Measurements from ENCODE around the gene NCOA7. TPM values are rescaled to one million over a fixed set of nuclear protein-coding genes. Genes with fewer than 3 reads are reported as not detected.
A peak's percentile ranks its signal among the peaks of the same experiment; 100 is the strongest.
"Not testable (repeated sequence)": the region's sequence is repeated elsewhere in the genome, so short reads cannot be mapped to it uniquely, and the experiment has no call there.

NCOA7 gene
- total RNA-seq, 4 donors from 2014 or later, result 11.1 to 28.4 (median 22.1) TPM

DNA sequence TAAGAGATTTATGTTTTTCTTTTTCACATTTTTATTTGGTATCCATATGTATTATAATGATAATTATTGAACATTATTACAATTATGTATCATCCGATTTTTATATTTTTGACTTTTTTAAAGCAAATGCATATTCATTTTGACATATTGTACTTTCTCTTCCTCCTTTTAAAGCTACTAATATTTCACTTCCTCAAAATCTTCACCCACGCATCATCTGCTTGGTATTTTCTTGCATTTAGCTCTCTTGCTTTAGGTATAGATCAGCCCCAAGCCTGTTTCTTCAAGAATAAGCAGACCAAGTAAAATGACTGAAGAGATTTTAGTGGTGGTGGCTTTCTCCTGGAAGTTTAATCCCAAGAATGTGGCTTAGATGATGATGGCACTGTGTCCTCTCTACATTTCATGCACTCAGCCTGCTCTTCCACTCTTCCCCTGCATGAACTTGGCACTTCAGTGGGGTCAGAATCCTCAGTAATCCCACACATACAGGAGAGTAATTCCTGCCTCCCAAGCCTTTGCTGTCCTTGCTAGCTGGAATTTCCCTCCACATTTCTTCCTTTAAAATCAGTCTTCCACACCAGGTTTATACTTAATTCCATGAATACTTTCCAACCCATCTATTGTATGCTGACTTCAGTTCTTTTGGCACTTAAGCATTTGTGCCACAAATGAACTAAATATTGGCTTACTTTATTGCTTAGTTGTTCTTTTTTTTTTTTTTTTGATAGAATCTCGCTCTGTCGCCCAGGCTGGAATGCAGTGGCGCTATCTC lies 8.2 kb downstream of the NCOA7 start:
- Histone ChIP-seq H3K36me3 (no peaks in the 10 kb centered on the region), H3K27me3 (no peaks in the 10 kb centered on the region), H3K4me3 (no peak overlapping the region), H3K27ac (no peak overlapping the region), H3K9me3 (no peaks in the 10 kb centered on the region), H3K4me1 (peaks cover 26% of the 10 kb centered on the region)
- WGBS, result 78% methylated on average over 5 of the region's 5 CpGs
- no peak for DNase-seq (ENCODE audit: low spot score in 2 of 2)
- TF ChIP-seq POLR2AphosphoS5 (IDR thresholded peaks at IDR 0.05) (no peak), EP300 (IDR thresholded peaks at IDR 0.05) (no peak), POLR2A (IDR thresholded peaks at IDR 0.05) (no peak)
- TF ChIP-seq, protein P1, sequence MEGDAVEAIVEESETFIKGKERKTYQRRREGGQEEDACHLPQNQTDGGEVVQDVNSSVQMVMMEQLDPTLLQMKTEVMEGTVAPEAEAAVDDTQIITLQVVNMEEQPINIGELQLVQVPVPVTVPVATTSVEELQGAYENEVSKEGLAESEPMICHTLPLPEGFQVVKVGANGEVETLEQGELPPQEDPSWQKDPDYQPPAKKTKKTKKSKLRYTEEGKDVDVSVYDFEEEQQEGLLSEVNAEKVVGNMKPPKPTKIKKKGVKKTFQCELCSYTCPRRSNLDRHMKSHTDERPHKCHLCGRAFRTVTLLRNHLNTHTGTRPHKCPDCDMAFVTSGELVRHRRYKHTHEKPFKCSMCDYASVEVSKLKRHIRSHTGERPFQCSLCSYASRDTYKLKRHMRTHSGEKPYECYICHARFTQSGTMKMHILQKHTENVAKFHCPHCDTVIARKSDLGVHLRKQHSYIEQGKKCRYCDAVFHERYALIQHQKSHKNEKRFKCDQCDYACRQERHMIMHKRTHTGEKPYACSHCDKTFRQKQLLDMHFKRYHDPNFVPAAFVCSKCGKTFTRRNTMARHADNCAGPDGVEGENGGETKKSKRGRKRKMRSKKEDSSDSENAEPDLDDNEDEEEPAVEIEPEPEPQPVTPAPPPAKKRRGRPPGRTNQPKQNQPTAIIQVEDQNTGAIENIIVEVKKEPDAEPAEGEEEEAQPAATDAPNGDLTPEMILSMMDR (IDR thresholded peaks at IDR 0.05), result no peak

DNA sequence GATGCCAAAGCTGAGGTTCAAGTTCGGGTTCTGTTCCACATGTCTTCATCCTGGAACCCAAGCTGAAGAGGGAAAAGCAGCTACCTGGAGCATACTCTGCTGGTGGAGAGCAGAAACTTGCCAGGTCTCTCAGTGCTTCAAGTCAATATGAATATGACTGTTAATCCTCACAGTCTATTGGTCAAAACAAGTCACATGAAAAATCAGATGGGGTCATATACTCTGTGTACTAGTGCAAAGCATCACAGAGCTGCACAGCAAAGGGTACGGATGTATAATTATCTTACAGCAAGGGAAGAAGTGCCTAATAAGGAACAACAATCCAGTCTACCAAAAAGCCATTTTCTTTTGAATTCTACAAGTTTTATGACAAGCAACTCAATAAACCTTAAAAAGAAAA lies 11.6 kb downstream of the NCOA7 start:
- H3K27me3 ChIP-seq, result no peaks in the 10 kb centered on the region
- H3K27ac ChIP-seq, result no peak overlapping the region
- H3K4me1 ChIP-seq, result peaks cover 11% of the 10 kb centered on the region
- 83% methylated on average over 2 of the region's 2 CpGs for WGBS
- TF ChIP-seq POLR2AphosphoS5 (IDR thresholded peaks at IDR 0.05) (no peak), POLR2A (IDR thresholded peaks at IDR 0.05) (no peak), EP300 (IDR thresholded peaks at IDR 0.05) (no peak)
- TF ChIP-seq, protein P1 (IDR thresholded peaks at IDR 0.05), result no peak
- no peak overlapping the region for H3K4me3 ChIP-seq
- H3K36me3 ChIP-seq, result no peaks in the 10 kb centered on the region
- H3K9me3 ChIP-seq, result no peaks in the 10 kb centered on the region
- no peak for DNase-seq (ENCODE audit: low spot score in 2 of 2)

DNA sequence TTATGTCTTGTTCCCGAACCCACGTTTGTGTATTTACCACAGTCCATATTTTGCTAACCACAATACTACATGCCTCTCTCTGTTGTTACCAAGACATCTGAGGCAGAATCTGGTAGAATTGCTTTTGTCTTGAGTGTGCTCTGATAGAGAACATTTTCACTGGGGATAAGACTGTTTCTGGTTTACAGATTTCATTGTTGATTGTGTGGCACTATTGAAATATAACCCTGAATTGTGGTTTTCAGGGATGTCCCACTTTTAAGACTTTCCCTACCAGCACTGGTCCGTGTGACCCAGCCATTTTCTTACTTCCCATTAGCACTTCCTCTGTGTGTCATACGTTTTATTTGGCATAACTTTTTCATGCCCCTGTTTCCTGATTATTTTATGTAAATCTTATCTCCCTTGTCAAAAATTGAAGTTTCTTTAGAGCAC lies 12.2 kb downstream of the NCOA7 start:
- Histone ChIP-seq H3K4me1 (peaks cover 11% of the 10 kb centered on the region), H3K27ac (peak overlapping the region; percentile 25), H3K27me3 (no peaks in the 10 kb centered on the region), H3K4me3 (no peak overlapping the region), H3K9me3 (no peaks in the 10 kb centered on the region), H3K36me3 (no peaks in the 10 kb centered on the region)
- 54% methylated on average over 4 of the region's 4 CpGs for WGBS
- TF ChIP-seq POLR2A (IDR thresholded peaks at IDR 0.05) (no peak), POLR2AphosphoS5 (IDR thresholded peaks at IDR 0.05) (no peak), EP300 (IDR thresholded peaks at IDR 0.05) (no peak)
- no peak for DNase-seq (ENCODE audit: low spot score in 2 of 2)

DNA sequence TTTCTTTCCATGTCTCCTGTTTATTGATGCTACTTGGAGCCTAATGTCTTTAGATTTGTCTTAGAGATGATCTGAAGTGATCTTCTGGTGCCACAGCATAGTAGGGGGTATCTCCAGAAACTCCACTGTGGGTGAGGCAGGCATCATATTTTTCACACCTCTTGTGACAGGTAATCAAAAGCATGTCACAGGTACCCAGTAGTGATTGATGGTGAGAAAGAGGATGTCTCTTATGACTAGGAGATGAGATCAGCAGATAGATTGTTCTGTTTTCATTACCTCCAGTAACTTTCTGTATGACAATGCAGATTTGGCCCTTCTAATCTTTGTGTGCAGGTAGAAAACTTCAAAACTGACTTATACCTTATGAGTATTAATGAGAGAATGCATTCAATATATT lies 13.5 kb downstream of the NCOA7 start:
- no peaks in the 10 kb centered on the region for H3K9me3 ChIP-seq
- TF ChIP-seq EP300 (IDR thresholded peaks at IDR 0.05) (no peak), POLR2AphosphoS5 (IDR thresholded peaks at IDR 0.05) (no peak), POLR2A (IDR thresholded peaks at IDR 0.05) (no peak)
- H3K4me3 ChIP-seq, result no peak overlapping the region
- H3K36me3 ChIP-seq, result no peaks in the 10 kb centered on the region
- H3K27ac ChIP-seq, result no peak overlapping the region
- DNase-seq (ENCODE audit: low spot score in 2 of 2), result no peak
- no peaks in the 10 kb centered on the region for H3K27me3 ChIP-seq
- H3K4me1 ChIP-seq, result peaks cover 11% of the 10 kb centered on the region

DNA sequence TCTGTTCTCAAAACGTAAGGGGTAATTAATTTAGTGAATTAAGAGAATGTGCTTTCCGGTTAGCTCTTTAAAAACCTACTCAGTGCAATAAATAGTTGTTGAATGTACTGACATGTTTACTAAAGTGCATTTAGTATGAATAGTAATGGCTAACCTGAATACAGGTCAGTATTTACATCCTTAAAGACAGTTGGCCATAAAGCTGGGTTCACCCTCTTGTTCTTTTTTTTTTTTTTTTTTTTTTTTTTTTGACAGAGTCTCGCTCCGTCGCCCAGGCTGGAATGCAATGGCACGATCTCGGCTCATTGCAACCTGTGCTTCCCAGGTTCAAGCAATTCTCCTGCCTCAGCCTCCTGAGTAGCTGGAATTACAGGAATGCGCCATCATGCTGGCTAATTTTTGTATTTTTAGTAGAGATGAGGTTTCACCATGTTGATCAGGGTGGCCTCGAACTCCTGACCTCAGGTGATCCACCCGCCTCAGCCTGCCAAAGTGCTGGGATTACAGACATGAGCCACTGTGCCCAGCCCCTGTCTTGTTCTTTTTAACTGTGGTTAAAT lies 14.2 kb downstream of the NCOA7 start:
- peaks cover 15% of the 10 kb centered on the region for H3K4me1 ChIP-seq
- H3K27me3 ChIP-seq; H3K27ac ChIP-seq; H3K9me3 ChIP-seq; H3K4me3 ChIP-seq; DNase-seq (ENCODE audit: low spot score in 2 of 2); H3K36me3 ChIP-seq: not testable (repeated sequence)
- WGBS, result 93% methylated on average over 10 of the region's 10 CpGs

DNA sequence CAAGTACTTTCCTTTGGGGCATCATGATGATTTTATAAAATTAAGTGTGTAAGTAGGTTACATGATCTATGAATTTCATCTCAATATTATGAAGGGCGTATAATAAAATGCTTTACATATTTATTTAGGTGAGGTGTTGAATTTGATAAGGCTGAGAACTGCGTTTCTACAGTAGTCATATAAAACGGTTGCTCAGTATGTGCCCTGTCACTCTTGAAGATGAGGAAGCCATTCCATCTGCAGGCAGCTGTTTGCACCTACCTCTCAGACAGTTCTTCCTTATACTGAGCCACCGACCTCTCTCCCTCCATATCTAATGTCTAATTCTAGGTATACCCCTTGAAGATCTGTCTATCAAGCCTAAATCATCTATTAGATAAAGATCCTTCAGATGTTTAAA lies 16.1 kb downstream of the NCOA7 start:
- WGBS, result 75% methylated on average over 4 of the region's 4 CpGs
- no peaks in the 10 kb centered on the region for H3K36me3 ChIP-seq
- TF ChIP-seq POLR2AphosphoS5 (IDR thresholded peaks at IDR 0.05), result no peak
- H3K27me3 ChIP-seq, result no peaks in the 10 kb centered on the region
- H3K4me3 ChIP-seq, result no peak overlapping the region
- no peaks in the 10 kb centered on the region for H3K9me3 ChIP-seq
- H3K27ac ChIP-seq, result no peak overlapping the region
- peaks cover 22% of the 10 kb centered on the region for H3K4me1 ChIP-seq
- DNase-seq (ENCODE audit: low spot score in 2 of 2), result no peak

DNA sequence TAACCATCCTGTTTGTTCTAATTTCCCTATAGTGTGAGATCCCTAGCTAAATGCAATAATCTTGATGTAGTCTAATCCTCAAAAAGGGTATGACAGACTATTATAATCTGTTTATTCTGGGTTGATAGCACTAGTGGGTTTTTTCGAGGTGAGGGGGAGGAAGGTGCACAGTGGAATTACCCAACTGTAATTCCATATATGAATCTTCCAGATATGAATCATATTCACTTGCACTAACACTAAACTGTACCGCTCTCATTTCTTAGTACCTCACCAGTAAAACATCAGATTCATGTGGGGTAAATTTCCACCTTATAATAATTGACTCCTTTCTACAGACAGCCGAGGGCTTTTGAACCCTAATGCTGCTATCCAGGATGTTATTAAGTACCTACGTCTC lies 16.5 kb downstream of the NCOA7 start:
- WGBS, result 92% methylated on average over 4 of the region's 4 CpGs
- H3K4me3 ChIP-seq, result no peak overlapping the region

More for the DNA sequence above, 16.5 kb downstream of the NCOA7 start:
- TF ChIP-seq, protein P1 (IDR thresholded peaks at IDR 0.05), result no peak
- TF ChIP-seq POLR2AphosphoS5 (IDR thresholded peaks at IDR 0.05), result no peak
- TF ChIP-seq EP300 (IDR thresholded peaks at IDR 0.05), result no peak
- TF ChIP-seq POLR2A (IDR thresholded peaks at IDR 0.05), result no peak
- Histone ChIP-seq H3K27me3 (no peaks in the 10 kb centered on the region), H3K9me3 (no peaks in the 10 kb centered on the region), H3K27ac (no peak overlapping the region), H3K36me3 (no peaks in the 10 kb centered on the region), H3K4me1 (peaks cover 27% of the 10 kb centered on the region)
- DNase-seq (ENCODE audit: low spot score in 2 of 2), result no peak

Data from suprapubic skin (tissue), 4 donors.